Medulla oblongata (tissue), 1 donor: ENCODE results near the gene FNDC1.
"Not testable (repeated sequence)": the region's sequence is repeated elsewhere in the genome, so short reads cannot be mapped to it uniquely, and the experiment has no call there.

Experiments
- DNase-seq: peaks from one replicate; pipeline ENCODE4 v3.0.0-alpha.2; 2015; ENCODE audit errors: extremely low spot score

The FNDC1 gene

DNA sequence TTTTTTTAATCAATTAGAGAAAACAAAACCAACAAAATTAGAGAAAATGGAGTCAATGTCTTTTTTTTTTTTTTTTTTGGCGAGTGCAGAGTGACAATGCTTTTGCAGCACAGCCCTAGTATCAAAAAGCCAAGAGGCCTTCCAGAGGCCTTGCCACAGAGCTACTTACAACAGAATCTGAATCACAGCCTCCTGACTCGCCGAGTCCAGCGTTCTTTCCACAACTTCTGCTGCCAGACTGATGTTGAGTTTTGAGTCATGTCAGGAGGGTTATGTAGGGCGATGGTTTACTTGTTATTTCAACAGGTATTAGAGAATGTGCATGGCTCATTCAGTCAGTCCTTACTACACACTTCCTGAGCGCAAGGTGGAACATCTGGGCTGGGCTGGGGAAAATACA, 88.6 kb downstream of the FNDC1 start:
- no peak for DNase-seq

DNA sequence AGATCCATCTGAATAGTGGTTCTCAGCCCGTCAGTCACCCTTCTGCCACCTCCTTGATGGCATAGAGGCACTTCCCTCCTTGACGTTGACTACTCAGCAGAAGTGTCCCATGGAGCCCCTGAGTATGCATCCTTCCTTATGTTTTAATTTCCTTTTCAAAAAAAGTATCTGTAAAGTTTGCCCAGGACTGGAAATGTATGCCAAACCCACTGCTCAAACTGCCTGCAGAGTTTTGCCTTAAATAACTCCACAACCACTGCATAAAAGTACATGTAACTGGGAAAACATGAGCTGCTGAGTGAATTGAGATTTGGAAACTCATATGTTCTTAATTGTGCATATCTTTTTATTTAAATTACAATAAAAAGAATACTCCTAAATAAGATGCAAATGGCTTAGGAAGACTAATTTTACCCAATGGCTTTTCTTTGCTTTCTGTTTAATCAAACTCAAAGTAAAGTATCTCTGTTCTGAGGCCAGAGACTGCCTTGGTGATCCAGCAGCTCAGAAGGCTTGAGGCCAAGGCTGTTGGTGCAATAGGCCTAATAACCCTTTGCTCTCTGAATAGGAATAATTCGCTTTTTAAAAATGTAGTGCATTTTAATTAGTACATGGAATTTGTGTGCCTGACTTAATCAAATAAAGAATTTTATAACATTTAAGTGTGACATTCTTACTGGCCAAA, 90.4 kb downstream of the FNDC1 start:
- DNase-seq, result no peak

DNA sequence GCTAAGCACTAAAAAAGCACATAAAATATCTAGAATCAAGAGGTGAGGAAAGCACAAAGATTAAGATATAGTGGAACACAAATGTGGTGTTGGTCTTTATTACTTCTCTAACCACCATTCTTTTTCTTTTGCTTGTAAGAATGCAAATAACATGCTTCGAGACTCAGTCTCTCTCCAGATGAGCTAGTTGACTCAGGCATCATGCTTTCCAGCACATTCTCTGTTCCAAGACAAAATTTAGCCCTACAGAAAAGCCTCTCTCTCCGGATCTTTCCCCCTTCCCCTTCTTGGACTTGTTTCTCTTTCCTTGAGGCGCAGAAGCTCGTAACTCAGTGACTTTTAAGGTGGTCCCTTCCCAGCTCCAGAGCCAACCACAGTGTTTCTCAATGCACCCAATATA, 91.0 kb downstream of the FNDC1 start:
- DNase-seq, result no peak

DNA sequence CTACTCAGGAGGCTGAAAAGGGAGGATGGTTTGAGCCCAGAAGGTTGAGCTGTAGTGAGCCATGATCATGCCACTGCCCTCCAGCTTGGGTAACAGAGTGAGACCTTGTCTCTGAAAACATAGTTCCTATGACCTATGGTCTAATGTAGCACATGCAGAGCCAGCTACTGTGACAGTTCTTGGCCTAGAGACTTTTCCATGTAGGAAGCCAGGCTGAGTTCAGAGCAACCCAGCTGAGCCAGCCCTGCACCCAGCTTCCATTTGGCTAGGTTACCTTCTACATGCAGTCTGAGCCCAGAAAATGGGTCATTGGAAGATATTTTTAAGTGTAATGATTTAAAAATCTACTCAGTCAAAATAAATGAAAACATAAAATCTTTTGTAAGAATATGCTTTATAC, 92.8 kb downstream of the FNDC1 start:
- DNase-seq, result no peak

DNA sequence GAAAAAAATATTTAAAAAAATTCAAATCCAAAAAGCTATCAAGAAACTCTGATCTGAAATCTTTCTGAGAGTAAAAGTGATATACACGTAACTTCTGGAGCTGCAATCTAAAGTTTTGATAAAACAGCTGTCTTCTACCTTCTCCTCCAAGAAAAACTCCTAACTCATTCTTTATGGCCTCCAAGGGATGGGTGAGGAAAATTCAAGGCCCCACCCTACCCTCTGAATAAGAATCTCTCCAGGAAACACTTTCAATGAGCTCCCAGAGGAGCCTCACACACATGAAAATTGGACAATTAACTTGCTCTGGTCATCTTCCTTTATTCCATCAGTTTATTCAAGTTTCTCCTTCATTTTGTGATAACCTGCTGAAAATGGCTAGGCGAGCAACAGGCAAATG, 93.4 kb downstream of the FNDC1 start:
- DNase-seq, result no peak

DNA sequence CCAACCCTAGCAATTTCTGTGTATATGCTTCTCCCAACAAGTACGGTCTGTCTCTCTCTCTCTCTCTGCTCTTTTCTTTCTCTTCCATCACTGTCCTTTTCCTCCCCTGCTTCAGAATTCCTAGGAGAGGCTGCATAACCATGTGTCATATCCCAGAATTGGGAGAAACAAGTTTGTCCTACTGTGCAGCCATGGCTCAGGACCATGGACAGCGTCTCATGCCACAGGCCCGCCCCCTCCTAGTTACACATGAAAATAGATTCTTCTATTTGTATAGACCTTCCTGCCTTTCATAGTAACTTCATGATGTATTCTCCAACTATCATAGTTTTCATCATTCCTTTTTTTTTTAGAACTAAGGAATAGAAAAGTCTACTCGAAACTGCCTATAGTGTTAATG, 98.0 kb downstream of the FNDC1 start:
- no peak for DNase-seq

DNA sequence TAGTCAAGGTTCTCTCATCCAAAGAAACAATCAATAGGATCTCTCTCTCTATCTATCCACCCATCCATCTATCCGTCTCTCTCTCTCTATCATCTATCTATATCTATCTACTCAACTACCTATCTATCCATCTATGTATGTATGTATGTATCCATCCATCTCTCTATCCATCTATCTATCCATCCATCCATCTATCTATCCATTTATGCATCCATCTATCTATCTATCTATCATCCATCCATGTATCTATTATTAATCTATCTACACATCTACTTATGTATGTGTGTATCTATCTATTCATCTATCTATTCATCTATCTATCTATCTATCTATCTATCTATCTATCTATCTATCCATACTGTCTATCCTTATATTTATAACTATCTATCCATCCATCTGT, 99.3 kb downstream of the FNDC1 start:
- DNase-seq, result no peak

DNA sequence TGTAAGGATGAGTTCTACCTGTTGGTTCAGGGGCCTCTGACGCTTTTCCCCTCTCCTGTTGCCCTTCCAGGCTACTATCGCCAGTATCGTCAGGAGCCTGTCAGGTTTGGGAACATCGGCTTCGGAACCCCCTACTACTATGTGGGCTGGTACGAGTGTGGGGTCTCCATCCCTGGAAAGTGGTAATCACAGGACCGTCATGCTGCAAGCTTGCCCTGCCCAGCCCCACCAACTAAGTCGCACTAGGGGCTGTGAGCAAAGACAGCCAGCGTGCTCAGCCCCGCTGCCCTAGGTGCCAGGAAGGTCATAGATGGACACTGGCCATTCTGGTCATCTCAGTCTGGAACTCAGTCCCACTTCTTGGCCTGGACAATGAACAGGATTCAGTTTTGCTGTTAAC, 102.1 kb downstream of the FNDC1 start:
- no peak for DNase-seq

DNA sequence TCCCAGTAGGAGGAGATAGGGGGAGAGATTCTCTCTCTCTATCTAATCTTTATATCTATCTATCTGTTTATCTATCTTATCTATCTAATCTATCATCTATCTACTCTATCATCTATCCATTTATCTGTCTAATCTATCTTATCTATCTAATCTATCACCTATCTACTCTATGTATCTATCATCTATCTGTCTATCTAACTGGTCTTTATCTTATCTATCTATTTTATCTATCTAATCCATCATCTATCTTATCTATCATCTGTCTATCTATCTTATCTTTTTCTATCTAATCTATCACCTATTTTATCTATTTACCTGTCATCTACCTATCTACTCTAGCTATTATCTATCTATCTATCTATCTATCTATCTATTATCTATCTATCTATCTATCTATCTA, 109.4 kb downstream of the FNDC1 start:
- DNase-seq, result no peak

DNA sequence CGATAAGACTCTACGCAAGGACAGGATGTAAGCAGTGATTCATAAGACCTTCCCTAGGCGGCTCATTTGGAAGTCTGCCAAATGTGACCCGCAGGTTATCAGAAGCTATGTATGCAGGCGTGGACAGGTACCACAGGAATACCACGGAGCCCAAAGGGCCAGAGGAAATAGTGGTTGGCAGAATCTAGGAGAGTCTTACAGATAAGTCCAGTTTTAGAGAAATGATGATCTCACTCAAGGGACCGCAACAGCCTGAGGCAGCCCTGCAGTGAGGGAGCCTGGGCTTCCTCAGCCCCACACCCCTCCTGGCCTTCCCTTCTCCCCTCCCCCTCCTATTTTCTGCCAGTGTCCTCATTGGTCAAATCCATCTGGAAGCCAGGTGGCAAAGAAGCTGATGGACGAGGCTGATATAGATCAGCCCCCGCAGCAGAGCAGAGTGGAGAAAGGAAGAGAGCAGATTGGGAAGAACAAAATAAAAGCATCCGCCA, 110.6 kb downstream of the FNDC1 start:
- no peak for DNase-seq

DNA sequence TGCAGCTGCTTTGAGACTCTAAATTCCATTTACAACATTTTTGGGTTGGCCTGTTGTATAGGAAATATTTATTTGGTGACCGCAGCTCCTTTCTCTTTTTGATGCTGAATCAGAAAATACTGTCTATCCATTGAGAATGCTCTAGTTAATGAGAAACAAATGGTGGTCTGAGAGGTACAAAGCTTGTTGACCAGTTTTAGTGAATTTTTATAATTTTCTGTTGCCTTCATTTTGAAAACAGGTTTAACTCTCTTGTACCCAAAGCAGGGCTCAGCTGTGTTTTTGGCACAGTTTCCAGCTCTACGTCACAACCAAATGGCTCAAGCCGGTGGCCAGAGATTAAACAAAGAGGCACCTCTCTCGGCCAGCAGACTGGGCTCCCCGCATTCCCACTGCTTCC, 113.2 kb downstream of the FNDC1 start:
- DNase-seq, result no peak

DNA sequence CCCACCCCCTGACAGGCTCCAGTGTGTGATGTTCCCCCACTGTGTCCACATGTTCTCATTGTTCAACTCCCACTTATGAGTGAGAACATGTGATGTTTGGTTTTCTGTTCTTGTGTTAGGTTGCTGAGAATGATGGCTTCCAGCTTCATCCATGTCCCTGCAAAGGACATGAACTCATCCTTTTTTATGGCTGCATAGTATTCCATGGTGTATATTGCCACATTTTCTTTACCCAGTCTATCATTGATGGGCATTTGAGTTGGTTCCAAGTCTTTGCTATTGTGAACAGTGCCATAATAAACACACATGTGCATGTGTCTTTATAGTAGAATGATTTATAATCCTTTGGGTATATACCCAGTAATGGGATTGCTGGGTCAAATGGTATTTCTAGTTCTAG, 115.5 kb downstream of the FNDC1 start:
- DNase-seq, result not testable (repeated sequence)

DNA sequence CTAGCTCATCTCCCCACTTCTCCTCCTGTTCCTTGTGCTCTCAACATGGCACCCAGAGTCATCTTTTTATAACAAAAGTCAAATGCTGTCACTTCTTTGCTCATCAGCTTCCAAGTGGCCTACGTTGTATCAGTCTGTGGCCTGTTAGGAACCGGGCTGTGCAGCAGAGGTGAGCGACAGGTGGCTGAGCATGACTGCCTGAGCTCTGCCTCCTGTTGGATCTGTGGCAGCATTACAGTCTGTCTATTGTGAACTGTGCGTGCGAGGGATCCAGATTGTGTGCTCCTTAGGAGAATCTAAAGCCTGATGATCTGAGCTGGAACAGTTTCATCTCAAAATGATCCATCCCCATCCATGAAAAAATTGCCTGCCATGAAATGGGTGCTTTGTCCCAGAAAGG, 129.6 kb downstream of the FNDC1 start:
- DNase-seq, result no peak

DNA sequence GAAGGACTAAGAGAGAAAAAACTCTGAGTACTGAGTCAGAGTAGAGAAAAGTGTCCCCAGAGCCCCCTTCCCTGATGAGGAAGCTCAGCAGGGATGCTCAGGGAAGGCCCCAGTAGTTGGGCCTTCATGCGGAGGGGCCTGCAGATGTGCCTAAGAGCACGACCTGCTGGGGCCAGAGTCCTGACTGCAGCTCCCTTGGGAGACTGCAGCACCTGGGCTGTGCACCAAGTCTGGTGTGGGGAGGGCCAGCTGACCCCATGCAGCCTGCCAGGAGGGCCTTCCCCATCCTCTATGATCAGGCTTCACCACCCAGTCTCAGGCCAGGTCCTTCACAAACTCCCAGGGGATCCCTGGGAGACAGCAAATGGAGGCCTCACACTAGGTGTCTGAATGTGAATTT, 130.4 kb downstream of the FNDC1 start:
- DNase-seq, result no peak

DNA sequence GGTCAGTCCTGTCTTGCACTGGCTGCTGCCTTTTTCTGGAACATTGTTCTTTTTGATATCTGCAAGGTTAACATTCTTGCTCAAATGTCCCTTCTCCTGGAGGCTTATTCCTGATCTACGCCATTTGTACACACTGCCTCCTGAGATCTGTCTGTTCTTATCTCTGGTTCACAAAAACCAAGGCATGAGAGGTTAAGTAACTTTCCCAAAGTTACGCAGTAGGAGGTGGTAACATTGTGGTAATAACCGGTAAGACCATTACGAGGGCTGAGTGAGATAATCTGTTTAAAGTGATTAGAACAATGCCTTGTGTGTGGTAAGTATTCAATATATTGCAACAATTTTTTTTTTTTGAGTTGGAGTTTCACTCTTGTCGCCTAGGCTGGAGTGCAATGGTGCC, 132.1 kb downstream of the FNDC1 start:
- DNase-seq, result no peak

DNA sequence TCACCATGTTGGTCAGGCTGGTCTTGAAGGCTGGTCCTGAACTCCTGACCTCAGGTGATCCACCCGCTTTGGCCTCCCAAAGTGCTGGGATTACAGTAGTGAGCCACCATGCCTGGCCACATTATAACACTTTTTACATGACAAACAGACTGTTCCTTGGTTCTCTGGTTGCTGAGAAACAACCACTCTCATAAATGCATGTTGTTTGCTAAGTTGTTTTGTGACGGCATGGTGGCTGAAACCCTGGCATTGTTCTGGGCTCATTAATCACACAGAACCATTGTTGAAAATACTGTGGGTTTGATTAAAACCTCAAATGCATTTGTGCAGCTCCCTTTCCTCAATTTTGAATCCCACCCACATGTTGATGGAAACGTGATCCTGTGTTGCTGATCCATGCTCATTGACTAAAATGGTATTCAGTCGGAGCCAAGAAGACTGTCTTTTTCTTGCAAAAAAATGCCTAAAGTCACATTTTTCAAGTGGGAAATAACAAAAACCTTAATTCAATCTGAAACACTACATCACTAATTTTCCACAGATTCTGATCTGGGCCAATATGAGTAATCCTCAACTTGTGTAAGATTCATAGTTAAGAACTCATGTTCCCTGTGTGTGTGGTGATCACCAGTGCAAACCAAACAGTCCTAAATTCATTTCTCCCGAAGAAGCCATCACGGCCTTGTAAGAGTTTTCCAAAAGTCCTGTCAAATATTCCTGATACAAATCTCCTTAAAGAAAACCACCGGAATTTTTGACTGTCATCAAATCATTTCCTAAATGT, 132.8 kb downstream of the FNDC1 start:
- DNase-seq, result no peak

DNA sequence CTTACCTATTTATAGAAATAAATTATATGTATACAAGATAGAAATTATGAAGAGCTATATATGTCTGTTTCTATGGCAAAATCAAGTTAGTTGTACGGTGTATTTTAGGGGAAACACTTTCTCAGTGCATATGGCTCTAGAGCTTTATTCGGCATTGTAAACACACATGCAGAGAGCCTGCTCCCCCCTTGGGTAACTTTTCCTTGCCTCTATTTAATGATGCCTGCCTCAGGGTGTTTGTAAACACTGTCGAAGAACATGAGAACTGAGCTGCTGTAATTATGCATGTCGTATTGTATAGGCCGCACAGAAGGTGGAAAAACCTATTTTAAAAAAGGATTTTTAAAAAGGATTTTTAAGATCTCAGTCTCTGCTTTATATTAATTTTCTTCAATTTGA, 133.4 kb downstream of the FNDC1 start:
- no peak for DNase-seq

DNA sequence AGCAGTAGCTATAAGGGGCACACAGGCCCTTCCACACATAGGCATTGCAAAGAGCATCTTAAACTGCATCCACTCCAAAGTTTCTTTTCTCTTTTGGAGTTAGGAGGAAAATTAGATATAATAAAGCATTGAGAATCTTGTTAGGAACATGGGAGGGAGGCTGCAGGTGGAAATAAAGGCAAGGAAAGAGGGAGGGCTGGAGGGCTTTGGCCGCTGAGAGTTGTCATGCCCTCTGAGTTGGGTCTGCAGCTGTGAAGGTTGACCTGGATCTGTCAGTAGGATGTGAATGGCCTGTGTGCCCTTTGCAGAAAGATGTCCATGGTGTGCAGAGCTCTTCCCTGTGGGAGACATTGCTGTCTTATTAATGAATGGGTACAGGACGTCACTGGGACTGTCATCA, 134.0 kb downstream of the FNDC1 start:
- DNase-seq, result no peak

DNA sequence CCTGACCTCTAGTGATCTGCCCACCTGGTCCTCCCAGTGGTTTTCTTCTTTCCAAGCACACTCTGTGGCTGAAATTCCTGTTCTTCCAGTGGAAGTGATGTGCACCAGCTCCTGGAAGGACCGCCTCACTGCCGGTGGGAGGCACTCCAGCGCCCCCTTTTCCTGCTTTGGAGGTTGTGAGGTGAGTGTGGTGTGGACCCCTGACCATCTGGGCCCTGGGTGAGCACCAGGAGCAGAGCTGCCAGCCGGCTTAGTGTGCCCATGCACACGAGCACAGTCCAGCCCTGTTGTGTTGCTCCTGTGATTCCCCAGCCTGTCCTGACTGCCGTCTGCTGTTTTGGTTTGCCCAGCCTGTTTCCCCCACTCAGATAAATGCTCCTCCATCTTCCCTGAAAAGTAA, 134.6 kb downstream of the FNDC1 start:
- DNase-seq, result no peak

DNA sequence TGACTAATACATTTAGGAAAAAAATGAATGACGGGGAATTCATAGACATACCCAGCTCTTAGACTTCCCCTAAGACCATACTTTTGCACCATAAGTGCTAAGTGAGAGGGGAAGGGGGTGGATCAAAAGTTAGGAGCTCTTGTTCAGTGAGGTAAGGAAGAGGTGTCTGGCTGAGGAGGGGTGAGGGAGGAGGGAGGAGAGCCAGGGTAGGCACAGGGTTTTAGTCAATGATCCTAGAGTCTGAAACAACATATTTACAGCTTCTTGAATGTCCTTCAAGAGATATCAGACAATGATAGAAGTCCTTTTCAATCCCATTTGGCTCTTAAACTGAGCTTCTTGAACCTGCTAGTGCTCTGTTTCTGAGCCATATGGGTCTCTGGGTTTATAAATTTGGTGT, 135.4 kb downstream of the FNDC1 start:
- DNase-seq, result no peak

DNA sequence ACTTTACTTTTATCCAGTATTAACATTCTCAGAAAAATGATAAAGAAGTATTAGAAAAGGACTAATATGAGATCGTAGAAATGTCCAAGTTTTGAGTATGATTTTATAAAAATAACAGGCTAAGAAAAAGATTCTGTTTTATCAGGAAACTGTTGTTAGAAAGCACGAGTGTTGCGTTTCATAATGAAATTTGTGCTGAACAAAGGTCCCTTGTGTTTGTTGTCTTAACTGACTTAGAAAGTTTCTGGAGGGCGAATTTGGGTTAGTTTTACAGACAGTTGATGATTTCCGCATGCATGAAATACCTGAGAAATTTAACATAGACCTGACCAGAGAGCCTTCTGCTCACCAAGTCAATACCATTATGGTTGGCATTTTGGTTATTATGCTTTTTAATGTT, 136.0 kb downstream of the FNDC1 start:
- DNase-seq, result no peak

DNA sequence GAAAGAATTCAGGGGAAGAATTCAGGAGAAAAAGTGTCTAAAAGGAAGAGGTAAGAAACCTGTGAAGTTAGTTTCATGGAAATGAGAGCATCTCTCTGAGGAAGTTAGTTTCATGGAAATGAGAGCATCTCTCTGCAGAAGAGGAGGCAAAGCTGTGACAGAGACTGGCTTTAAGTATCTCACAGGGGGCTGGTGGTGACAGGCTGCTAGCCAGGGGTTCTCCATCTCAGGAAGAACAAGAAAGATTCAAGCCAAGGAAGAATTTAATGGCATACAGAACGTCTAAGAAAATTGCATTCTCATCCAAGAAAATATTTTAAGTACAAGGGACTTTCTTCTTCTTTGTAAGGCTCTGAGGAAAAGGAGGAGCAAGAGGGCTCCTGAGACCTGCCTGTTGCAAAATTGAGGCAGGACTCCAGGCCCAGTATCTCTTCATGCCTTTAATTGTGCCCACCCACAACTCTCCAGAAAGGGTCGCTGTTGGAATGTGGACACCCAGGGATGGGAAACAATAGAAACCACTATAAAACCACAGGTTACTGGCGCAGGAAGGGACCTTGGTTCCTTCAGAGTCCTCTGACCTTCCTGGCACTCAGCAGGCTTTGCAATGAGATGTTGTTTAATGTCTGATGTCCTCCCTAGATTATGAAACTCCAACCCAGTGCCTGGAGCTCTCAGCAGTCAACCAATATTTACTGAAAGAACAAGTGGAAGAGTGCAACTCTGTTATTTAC, 136.8 kb downstream of the FNDC1 start:
- no peak for DNase-seq

DNA sequence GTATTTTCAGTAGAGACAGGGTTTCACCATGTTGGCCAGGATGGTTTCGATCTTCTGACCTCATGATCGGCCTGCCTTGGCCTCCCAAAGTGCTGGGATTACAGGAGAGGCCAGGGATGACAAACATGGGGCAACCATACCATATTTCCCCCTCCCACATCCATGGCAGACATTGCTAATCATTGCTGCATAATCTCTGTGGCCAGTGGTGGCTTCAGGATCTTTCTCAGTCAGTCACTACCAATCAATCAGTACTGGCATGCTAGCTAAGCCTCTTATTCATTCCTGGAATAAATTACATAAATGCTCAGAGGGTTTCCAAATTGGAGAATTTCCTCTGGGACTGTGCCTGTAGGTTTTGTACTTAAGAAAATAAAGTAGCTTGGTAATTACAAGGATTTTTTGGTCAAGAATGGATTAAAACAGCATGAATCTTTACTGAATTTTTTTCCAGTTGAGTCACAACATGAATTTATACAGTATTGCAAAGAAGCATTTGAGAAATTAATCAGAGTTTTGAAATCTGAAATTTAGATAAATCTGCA, 138.1 kb downstream of the FNDC1 start:
- no peak for DNase-seq
